NCI-H128 (cell line): Measurements from ENCODE around the gene LDLRAD3.

Experiments
- DNase-seq: peaks from one replicate; lab custom pipeline; 2025; ENCODE audit not compliant: unreplicated experiment; lab: John Stamatoyannopoulos, UW

Gene LDLRAD3

GRCh38 chr11:36071917-36072500 lies 128.1 kb downstream of the LDLRAD3 start:
- DNase-seq: no peak

DNA sequence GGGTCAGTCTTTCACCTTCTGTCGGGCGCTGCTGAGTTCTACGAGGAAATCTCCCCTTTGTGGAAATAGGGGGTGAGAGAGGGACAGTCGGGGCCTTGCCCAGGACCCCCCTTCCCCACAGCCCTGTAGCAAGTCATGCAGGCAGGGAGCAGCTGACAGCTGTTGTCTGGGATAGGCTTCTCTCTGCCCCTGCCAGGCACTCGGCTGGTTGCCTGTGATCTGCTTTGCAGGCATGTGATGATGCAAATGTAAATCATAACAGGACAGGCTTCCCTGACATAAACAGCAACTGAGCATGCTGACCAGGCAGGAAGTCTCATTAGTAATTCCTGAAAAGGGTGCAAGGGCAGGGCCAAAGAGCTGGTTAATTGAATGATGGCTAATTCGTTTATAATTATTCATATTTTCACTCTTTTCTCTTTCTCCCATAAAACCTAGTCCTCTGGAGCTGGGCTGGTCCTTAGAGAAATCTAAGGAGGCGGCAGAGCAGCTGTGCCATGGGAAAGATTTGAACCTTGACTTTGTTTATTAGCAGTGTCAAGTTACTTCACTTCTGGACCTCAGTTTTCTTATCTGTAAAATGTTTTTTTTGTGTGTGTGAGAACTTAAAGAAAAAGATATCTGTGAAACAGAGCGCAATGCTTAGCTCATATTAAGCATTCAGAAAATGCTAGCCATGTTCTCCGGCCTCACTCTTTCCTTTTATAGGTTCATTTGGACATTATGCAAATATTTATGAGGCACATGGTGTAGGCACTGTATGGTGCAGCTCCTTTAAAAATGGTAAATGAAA lies 129.7 kb downstream of the LDLRAD3 start:
- no peak for DNase-seq

GRCh38 chr11:36074941-36075431 lies 131.1 kb downstream of the LDLRAD3 start:
- no peak for DNase-seq

GRCh38 chr11:36077368-36077767 lies 133.5 kb downstream of the LDLRAD3 start:
- no peak for DNase-seq

DNA sequence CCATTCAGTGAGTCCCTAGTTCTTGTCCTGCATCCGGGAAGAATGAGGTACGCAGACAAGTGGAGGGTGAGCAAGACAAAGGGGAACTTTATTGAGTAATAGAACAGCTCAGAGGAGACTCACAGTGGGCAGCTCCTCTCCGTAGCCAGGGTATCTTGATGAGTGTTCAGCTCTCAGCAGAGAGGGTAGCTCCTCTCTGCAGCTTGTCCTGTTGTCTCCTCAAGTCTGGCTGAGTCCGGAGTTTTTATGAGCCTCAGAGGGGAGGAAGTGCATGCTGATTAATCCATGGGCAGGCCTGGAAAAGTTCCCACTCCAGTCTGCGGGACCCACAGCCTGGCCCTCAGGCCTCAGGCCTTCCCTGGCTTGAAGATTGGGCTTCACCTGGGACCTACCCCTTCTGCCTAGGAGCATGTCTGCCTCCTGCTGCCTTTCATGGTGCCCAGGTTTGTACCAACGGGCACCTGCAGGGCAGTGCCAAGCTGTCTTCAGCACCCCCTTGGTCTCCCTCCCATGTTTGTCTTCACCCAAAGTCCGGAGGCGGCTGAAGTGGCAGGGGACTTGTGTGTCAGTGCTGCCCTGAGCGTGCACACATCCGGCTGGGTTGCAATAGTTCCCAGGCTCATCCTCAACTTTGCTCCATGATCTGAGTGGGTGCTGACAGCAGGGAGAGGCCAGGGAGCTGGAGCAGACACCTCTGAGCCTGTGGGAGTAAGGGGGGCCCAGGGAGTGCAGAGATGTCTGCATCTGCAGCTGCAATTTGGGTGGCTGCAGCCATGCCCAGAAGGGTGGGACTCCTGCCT lies 134.2 kb downstream of the LDLRAD3 start:
- no peak for DNase-seq

- DNase-seq: no peak
These were observed 134.8 kb downstream of the LDLRAD3 start for GRCh38 chr11:36078686-36079055.

GRCh38 chr11:36079878-36080675 lies 136.2 kb downstream of the LDLRAD3 start:
- no peak for DNase-seq

- no peak for DNase-seq
These were observed 137.5 kb downstream of the LDLRAD3 start for GRCh38 chr11:36081274-36081945.

DNA sequence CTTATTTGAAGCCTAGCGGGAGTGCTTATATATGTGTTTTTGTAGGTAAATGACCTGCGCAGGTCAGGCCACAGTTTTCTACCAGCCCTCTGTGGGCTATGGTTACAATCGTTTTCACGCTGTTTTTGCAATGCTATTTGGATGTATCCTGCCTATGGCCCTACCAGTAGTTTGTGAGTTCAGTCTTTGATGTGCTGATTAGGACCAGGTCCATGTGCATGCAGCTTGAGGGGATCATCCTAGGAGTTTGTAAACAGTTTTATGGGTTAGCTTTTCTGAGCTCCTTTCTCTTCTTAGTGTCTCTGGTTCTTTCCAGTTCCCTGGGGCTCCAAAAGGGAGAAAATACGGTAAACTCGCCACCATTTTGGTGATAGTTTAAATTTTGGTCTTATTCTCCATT lies 142.5 kb downstream of the LDLRAD3 start:
- no peak for DNase-seq

DNA sequence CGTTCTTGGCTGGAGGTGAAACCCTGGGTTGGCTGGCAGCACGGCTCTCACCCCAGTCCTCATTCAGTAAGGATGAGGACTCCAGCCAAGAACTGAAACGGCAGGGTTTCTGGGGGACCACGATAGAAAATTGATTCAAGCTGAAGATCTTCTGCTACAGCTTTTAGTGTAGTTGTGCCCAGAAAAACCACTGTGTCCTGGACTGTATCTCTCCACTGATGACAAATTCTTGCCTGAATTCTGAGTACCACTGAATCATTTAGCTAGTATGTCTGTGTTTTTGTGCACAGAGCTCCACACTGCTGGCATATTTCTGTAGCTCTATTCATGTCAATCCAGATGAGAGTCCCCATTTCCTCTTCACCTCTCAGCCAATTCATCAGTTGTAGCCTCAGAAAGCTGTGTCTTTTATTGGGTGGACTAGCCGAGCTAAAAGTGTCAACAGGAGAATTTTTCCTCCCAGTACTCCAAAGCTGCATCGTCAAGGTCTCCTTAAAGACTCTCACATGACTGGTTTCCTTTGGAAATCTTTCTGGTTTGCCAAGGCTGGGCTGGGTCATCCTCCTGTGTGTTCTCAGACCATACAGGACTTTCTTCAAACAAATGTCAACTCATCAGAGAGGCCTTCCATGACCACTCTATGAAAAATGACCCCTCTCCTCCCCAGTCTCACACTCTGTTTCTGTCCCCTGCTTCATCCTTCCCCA lies 144.6 kb downstream of the LDLRAD3 start:
- no peak for DNase-seq

- DNase-seq: no peak
These were observed 146.1 kb downstream of the LDLRAD3 start for GRCh38 chr11:36089920-36090319.

DNA sequence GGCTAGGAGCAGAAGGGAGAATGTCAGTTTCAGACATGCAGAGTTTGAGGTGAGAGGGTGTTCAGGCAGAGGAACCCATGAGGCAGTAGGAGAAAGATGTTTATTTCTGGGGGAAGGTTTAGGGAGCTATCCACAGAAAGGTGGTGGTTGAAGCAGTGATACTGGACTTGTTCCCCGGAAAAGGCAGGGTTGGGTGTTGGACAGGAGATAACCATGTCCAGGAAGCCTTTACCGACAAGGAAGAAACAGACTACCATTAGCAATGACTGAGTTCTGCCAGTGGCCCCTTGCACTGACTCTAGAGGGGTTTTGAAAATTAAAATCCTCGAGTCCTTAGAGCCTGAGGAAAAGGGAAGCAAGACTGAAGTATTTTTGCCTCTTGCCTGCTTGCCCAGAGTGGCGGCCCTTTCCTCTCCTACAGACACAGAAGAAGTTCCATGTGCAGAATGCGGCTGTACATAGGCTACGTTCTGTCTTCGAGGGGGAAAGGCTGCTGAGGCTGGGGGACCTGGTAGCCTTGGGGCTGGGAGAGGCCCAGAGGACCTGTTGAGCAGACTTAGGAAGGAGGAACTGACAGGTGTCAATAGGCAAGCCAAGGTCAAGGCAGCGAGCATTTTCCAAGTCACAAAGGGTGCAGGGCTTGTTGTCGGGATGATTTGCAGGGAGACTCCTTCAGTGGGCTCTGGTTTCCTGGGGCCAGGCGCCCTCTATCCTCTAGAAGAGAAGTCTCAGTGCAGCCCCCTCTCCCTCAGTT lies 146.7 kb downstream of the LDLRAD3 start:
- DNase-seq: no peak

DNA sequence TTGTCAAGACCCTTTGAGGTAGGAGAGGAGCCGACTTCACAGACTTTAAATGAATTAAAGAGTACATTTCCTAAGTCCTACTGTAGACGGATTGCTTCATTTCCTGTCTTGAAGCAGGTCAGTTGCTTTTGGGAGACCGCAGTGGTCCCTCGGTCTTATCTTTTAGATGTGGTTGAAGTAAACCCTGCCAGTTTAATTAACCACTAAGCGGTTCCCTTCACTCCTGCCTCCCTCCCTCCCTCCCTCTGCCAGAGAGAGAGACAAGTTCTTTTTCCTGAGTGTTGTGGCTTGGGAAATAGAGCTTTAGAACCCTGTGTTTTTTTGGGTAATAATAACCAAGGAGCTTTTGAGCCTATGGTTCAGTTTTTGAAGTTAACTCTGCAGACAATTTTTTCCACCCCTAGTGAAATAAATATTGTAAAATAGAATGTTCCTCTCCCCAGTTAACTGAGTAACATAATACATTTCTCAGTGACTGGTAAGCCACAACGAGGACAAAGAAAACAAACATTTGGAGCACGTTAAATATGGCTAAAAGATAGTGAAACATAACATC lies 147.5 kb downstream of the LDLRAD3 start:
- DNase-seq: no peak

- no peak for DNase-seq
These were observed 148.6 kb downstream of the LDLRAD3 start for GRCh38 chr11:36092314-36093030.

- no peak for DNase-seq
These were observed 149.7 kb downstream of the LDLRAD3 start for GRCh38 chr11:36093548-36093947.

- DNase-seq: no peak
These were observed 150.3 kb downstream of the LDLRAD3 start for GRCh38 chr11:36094164-36094563.

GRCh38 chr11:36095716-36096115 lies 151.9 kb downstream of the LDLRAD3 start:
- no peak for DNase-seq

GRCh38 chr11:36097219-36097650 lies 153.4 kb downstream of the LDLRAD3 start:
- DNase-seq: no peak
